GM12891 (cell line): ENCODE measurements around the gene ASPM.

Source experiments
- POLR2A ChIP-seq: IDR thresholded peaks from 2 replicates; pipeline ENCODE4 v1.6.1; 2011; ENCODE audit warnings: low read depth, low read length, control low read depth
- POLR2AphosphoS5 ChIP-seq: IDR thresholded peaks from 2 replicates; pipeline ENCODE4 v1.6.1; 2011; ENCODE audit warnings: low read depth, low read length, control low read depth
- POU2F2 ChIP-seq: IDR thresholded peaks from 2 replicates; pipeline ENCODE4 v1.6.1; 2011; ENCODE audit warnings: low read depth, mild to moderate bottlenecking, control low read depth, low read length, moderate library complexity
- SPI1 ChIP-seq: IDR thresholded peaks from 2 replicates; pipeline ENCODE4 v1.6.1; 2011; ENCODE audit warnings: low read depth, low read length, control low read depth

- TF ChIP-seq POU2F2 (no peak), POLR2AphosphoS5 (no peak), SPI1 (no peak), POLR2A (no peak)
These were observed 104.7 kb downstream of the ASPM start for GRCh38 chr1:197041486-197042353.
